Measurements from ENCODE around the gene CABP5. TPM values are rescaled to one million over a fixed set of nuclear protein-coding genes. Genes with fewer than 3 reads are reported as not detected.

CABP5 gene
- total and polyA plus RNA-seq, 2 experiments from 2014 or later, result not detected

GRCh38 chr19:48059331-48059730 is 15.5 kb upstream of the CABP5 start:
- peaks cover 10% of the 10 kb centered on the region for H3K27me3 Mint-ChIP-seq (ENCODE audit: insufficient read depth, low read depth, poor library complexity)
- H3K27ac ChIP-seq (ENCODE audit: low read depth), result no peak overlapping the region
- H3K9me3 Mint-ChIP-seq, result peaks cover 2% of the 10 kb centered on the region; the same call in 1 of the 3 replicates
- H3K36me3 Mint-ChIP-seq (ENCODE audit: low read depth), result peaks cover 4% of the 10 kb centered on the region; the same call in 1 of the 3 replicates
- no peaks in the 10 kb centered on the region for H4K20me1 ChIP-seq (replicated peaks; ENCODE audit: insufficient read depth)
- no peak overlapping the region for H3K27ac Mint-ChIP-seq
- TF ChIP-seq POLR2AphosphoS5 (IDR thresholded peaks at IDR 0.05; ENCODE audit: low read depth), result no peak
- no peak for TF ChIP-seq ZNF331 (CRISPR knock-in tag; IDR thresholded peaks at IDR 0.05; ENCODE audit: low read depth)
- no peak for TF ChIP-seq CREB1 (CRISPR knock-in tag; IDR thresholded peaks at IDR 0.05; ENCODE audit: low read depth)
- no peak for TF ChIP-seq EZH2phosphoT487 (IDR thresholded peaks at IDR 0.05; ENCODE audit: unreplicated experiment)
- no peak for TF ChIP-seq ZNF114 (CRISPR knock-in tag; IDR thresholded peaks at IDR 0.05)
- TF ChIP-seq, protein P1, sequence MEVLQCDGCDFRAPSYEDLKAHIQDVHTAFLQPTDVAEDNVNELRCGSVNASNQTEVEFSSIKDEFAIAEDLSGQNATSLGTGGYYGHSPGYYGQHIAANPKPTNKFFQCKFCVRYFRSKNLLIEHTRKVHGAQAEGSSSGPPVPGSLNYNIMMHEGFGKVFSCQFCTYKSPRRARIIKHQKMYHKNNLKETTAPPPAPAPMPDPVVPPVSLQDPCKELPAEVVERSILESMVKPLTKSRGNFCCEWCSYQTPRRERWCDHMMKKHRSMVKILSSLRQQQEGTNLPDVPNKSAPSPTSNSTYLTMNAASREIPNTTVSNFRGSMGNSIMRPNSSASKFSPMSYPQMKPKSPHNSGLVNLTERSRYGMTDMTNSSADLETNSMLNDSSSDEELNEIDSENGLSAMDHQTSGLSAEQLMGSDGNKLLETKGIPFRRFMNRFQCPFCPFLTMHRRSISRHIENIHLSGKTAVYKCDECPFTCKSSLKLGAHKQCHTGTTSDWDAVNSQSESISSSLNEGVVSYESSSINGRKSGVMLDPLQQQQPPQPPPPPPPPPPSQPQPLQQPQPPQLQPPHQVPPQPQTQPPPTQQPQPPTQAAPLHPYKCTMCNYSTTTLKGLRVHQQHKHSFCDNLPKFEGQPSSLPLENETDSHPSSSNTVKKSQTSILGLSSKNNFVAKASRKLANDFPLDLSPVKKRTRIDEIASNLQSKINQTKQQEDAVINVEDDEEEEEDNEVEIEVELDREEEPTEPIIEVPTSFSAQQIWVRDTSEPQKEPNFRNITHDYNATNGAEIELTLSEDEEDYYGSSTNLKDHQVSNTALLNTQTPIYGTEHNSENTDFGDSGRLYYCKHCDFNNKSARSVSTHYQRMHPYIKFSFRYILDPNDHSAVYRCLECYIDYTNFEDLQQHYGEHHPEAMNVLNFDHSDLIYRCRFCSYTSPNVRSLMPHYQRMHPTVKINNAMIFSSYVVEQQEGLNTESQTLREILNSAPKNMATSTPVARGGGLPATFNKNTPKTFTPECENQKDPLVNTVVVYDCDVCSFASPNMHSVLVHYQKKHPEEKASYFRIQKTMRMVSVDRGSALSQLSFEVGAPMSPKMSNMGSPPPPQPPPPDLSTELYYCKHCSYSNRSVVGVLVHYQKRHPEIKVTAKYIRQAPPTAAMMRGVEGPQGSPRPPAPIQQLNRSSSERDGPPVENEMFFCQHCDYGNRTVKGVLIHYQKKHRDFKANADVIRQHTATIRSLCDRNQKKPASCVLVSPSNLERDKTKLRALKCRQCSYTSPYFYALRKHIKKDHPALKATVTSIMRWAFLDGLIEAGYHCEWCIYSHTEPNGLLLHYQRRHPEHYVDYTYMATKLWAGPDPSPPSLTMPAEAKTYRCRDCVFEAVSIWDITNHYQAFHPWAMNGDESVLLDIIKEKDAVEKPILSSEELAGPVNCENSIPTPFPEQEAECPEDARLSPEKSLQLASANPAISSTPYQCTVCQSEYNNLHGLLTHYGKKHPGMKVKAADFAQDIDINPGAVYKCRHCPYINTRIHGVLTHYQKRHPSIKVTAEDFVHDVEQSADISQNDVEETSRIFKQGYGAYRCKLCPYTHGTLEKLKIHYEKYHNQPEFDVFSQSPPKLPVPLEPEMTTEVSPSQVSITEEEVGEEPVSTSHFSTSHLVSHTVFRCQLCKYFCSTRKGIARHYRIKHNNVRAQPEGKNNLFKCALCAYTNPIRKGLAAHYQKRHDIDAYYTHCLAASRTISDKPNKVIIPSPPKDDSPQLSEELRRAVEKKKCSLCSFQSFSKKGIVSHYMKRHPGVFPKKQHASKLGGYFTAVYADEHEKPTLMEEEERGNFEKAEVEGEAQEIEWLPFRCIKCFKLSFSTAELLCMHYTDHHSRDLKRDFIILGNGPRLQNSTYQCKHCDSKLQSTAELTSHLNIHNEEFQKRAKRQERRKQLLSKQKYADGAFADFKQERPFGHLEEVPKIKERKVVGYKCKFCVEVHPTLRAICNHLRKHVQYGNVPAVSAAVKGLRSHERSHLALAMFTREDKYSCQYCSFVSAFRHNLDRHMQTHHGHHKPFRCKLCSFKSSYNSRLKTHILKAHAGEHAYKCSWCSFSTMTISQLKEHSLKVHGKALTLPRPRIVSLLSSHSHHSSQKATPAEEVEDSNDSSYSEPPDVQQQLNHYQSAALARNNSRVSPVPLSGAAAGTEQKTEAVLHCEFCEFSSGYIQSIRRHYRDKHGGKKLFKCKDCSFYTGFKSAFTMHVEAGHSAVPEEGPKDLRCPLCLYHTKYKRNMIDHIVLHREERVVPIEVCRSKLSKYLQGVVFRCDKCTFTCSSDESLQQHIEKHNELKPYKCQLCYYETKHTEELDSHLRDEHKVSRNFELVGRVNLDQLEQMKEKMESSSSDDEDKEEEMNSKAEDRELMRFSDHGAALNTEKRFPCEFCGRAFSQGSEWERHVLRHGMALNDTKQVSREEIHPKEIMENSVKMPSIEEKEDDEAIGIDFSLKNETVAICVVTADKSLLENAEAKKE (CRISPR knock-in tag; IDR thresholded peaks at IDR 0.05), result no peak
- no peak for TF ChIP-seq EZH2 (IDR thresholded peaks at IDR 0.05; ENCODE audit: low read depth, unreplicated experiment)
- TF ChIP-seq, protein P2, sequence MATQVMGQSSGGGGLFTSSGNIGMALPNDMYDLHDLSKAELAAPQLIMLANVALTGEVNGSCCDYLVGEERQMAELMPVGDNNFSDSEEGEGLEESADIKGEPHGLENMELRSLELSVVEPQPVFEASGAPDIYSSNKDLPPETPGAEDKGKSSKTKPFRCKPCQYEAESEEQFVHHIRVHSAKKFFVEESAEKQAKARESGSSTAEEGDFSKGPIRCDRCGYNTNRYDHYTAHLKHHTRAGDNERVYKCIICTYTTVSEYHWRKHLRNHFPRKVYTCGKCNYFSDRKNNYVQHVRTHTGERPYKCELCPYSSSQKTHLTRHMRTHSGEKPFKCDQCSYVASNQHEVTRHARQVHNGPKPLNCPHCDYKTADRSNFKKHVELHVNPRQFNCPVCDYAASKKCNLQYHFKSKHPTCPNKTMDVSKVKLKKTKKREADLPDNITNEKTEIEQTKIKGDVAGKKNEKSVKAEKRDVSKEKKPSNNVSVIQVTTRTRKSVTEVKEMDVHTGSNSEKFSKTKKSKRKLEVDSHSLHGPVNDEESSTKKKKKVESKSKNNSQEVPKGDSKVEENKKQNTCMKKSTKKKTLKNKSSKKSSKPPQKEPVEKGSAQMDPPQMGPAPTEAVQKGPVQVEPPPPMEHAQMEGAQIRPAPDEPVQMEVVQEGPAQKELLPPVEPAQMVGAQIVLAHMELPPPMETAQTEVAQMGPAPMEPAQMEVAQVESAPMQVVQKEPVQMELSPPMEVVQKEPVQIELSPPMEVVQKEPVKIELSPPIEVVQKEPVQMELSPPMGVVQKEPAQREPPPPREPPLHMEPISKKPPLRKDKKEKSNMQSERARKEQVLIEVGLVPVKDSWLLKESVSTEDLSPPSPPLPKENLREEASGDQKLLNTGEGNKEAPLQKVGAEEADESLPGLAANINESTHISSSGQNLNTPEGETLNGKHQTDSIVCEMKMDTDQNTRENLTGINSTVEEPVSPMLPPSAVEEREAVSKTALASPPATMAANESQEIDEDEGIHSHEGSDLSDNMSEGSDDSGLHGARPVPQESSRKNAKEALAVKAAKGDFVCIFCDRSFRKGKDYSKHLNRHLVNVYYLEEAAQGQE (IDR thresholded peaks at IDR 0.05; ENCODE audit: unreplicated experiment), result no peak
- TF ChIP-seq, protein P3, sequence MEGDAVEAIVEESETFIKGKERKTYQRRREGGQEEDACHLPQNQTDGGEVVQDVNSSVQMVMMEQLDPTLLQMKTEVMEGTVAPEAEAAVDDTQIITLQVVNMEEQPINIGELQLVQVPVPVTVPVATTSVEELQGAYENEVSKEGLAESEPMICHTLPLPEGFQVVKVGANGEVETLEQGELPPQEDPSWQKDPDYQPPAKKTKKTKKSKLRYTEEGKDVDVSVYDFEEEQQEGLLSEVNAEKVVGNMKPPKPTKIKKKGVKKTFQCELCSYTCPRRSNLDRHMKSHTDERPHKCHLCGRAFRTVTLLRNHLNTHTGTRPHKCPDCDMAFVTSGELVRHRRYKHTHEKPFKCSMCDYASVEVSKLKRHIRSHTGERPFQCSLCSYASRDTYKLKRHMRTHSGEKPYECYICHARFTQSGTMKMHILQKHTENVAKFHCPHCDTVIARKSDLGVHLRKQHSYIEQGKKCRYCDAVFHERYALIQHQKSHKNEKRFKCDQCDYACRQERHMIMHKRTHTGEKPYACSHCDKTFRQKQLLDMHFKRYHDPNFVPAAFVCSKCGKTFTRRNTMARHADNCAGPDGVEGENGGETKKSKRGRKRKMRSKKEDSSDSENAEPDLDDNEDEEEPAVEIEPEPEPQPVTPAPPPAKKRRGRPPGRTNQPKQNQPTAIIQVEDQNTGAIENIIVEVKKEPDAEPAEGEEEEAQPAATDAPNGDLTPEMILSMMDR (conservative IDR thresholded peaks at IDR 0.05; ENCODE audit: low read depth in 2 of 2), result no peak
- TF ChIP-seq, protein P4, sequence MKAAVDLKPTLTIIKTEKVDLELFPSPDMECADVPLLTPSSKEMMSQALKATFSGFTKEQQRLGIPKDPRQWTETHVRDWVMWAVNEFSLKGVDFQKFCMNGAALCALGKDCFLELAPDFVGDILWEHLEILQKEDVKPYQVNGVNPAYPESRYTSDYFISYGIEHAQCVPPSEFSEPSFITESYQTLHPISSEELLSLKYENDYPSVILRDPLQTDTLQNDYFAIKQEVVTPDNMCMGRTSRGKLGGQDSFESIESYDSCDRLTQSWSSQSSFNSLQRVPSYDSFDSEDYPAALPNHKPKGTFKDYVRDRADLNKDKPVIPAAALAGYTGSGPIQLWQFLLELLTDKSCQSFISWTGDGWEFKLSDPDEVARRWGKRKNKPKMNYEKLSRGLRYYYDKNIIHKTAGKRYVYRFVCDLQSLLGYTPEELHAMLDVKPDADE (IDR thresholded peaks at IDR 0.05), result no peak
- no peaks in the 10 kb centered on the region; the same call in 1 of the 2 replicates for H3F3A ChIP-seq (replicated peaks; ENCODE audit: low read depth)
- no peak overlapping the region for H2AFZ ChIP-seq
- no peaks in the 10 kb centered on the region for H3K79me2 ChIP-seq (replicated peaks; ENCODE audit: insufficient read depth)
- H3K9me2 ChIP-seq (ENCODE audit: insufficient read depth), result no peaks in the 10 kb centered on the region
- no peak for DNase-seq (ENCODE audit: low spot score)
- no peak overlapping the region for H3K4me3 Mint-ChIP-seq
- no peak overlapping the region for H3K4me3 ChIP-seq
- no peaks in the 10 kb centered on the region for H3K27me3 ChIP-seq (ENCODE audit: insufficient read depth)
- no peaks in the 10 kb centered on the region for H3K36me3 ChIP-seq (ENCODE audit: insufficient read depth)
- H3K4me1 ChIP-seq (ENCODE audit: insufficient read depth), result peaks cover 23% of the 10 kb centered on the region
- no peak overlapping the region for H3K4me2 ChIP-seq
- H3K4me1 Mint-ChIP-seq, result peaks cover 22% of the 10 kb centered on the region
- ATAC-seq, result no peak

Data from GM23338 (cell line).